Measurements from ENCODE around the gene APOA5. TPM values are rescaled to one million over a fixed set of nuclear protein-coding genes. Genes with fewer than 3 reads are reported as not detected.
A peak's percentile ranks its signal among the peaks of the same experiment; 100 is the strongest.
"Not testable (repeated sequence)": the region's sequence is repeated elsewhere in the genome, so short reads cannot be mapped to it uniquely, and the experiment has no call there.

APOA5 gene
- not detected in 2 replicates for total RNA-seq

GRCh38 chr11:116791813-116792143, at the start of gene APOA5:
TSS of gene APOA5 (minus strand) at chr11:116791879. CDS start at chr11:116791860, 19 bp downstream.
- DNase-seq (ENCODE audit: low read depth in 2 of 2): no peak

DNA sequence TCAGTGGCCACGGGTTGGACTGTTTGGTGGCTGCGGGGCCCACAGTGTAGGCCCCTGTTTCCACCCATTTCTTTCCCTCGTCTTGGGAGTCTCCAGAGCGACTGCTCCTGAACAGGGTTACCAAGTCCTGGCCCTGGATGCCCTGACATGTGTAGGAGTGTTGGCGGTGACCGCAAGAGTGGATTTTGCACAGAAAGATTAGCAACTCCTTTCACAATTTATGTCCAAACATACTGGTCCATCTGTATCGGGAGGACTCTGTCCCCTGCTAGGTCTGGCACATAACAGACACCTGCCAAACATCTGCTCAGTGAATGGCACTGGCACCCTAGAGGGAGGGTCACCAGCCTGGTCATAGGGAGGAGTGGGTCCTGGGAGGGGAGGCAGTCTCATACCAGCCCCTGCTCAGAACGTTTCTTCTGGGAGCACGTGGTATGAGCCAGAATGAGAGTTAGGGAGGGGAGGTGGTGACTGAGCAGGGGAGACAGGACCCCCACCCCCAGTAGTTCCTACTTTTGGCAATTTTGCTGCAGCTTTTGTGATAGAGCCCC, 49.1 kb upstream of the APOA5 start:
- no peak for DNase-seq (ENCODE audit: low read depth in 2 of 2)

DNA sequence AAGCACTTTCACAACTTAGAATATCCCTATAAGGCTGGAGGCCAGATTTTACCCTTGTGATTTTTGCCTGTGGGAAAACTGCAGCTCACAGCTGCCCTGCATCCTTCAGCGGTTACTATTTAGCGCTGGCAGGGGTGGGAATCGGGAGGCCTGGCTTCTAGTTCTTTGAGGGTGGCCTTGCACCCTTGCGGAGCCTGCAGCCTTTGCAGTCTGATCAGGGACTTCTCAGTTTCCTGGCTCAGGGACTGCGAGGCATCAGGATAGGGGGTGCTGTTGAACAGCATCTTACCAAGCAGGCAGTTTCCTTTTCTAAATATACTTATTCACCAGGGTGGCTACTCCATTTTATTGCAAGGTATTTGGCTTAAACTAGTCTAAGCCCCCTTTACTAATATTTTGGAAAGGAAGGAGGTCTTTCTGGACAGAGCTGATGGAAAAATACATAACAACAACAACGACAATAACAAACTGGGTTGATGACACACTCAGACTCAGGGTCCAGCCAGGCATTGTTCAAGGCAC, 48.6 kb upstream of the APOA5 start:
- DNase-seq (ENCODE audit: low read depth in 2 of 2): no peak

- DNase-seq (ENCODE audit: low read depth in 2 of 2): no peak
Measured at GRCh38 chr11:116838321-116839084, 46.8 kb upstream of the APOA5 start.

DNA sequence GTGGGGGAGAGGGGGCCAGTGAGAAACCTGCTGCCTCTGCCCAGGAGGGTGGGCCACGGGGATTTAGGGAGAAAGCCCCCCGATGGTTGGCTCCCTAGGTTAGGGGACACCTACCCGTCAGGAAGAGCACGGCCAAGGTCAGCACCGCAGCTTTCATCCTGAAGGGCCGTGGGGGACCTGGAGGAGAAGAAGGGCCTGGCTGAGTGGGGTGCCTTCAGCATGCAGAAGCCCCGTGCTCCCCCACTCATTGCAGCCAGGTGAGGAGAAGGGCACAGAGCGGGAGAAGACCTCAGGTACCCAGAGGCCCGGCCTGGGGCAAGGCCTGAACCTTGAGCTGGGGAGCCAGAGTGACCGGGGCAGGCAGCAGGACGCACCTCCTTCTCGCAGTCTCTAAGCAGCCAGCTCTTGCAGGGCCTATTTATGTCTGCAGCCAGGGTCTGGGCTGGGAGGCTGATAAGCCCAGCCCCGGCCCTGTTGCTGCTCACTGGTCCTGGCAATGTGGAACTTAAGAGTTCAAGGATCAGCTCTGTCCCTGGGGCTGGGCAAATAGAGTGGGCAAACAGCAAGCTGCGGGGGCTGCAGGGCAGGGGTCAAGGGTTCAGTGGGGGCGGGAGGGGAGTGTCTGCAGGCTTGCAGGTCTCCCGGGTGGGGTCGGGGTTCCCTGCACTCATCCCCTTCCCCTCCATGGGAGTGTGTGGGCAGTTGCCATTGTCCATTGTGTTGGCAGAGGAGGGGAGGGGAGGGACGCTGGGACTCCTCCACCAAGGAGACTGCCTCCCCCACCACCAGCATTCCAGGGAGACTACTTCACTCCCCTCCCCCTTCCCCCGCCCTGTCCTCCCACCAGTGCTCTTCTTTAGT, 45.8 kb upstream of the APOA5 start, which contains the start of gene APOA1:
APOA1 (minus strand) TSS at position 392 of the 861 bp plus-strand sequence; CDS start at position 157, 235 bp downstream.
- DNase-seq (ENCODE audit: low read depth in 2 of 2): no peak

DNA sequence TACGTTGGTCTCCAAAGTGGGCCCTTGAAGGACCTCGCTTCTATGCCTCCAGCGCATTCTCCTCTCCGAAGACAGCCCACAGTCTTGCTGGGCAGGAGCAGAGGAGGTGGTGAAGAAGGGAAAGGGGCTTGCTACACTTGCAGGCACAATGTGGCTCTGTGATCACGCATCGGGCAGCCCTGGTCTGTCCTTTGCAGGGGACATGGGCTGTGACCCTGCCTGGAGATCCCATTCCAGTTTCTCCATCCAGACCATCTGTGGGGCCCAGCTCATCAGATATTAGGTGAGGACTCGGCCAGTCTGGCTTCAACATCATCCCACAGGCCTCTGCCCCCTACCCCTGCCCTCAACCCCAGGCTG, 44.9 kb upstream of the APOA5 start:
- DNase-seq (ENCODE audit: low read depth in 2 of 2): no peak

DNA sequence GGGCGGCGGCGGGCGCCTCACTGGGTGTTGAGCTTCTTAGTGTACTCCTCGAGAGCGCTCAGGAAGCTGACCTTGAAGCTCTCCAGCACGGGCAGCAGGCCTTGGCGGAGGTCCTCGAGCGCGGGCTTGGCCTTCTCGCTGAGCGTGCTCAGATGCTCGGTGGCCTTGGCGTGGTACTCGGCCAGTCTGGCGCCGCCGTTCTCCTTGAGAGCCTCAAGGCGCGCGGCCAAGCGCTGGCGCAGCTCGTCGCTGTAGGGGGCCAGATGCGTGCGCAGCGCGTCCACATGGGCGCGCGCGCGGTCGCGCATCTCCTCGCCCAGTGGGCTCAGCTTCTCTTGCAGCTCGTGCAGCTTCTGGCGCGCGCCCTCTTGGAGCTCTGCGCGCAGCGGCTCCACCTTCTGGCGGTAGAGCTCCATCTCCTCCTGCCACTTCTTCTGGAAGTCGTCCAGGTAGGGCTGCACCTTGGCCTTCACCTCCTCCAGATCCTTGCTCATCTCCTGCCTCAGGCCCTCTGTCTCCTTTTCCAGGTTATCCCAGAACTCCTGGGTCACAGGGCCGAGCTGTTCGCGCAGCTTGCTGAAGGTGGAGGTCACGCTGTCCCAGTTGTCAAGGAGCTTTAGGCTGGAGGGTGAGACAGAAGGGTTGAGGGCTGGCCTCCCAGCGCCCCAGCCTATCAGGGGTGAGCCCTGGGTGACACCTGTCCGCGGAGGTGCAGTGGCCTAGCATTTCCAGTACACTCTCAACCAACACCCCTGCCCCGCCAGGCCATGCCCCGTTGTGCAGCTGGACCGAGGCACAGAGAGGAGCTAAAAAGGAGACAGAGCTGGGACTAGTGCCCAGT, 44.3 kb upstream of the APOA5 start:
- peak; percentile 68 to 94 for DNase-seq (ENCODE audit: low read depth in 2 of 2)

DNA sequence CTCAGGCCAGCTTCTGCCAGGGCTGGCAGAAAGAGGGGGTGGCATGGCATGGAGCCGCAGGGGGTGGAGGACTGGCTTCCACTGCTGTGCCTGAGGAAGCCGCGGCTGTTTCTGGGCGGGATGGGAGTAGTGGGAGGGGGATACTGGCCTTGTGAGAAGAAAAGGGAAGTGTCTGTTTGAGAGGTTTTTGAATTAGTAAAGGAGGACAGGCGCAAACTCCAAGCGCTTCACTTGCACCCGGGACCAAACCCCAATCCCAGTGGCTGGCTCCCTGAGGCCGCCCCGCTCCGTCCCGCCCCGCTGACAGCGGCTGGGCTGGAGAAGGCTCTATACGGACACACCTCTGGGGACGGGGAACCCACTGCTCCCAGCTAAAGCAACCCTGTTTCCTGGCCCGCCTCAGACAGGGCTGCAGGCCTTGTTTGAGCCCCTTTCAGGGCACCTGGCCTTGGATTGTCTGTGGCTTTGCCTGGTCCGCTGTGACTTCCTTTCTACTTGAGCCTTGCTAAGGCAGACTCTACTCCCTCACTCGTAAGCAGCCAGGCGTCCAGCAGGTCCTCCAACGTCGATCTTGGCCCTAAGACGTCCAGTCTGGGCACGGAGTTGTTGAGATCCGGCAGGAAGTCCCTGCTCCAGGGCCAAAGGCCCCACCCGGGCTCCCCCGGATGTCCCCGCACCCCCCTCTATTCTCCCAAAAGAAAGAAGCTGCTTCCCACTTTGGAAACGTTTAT, 43.5 kb upstream of the APOA5 start:
- DNase-seq (ENCODE audit: low read depth in 2 of 2): peak in 1 of 2 donors; percentile 43

DNA sequence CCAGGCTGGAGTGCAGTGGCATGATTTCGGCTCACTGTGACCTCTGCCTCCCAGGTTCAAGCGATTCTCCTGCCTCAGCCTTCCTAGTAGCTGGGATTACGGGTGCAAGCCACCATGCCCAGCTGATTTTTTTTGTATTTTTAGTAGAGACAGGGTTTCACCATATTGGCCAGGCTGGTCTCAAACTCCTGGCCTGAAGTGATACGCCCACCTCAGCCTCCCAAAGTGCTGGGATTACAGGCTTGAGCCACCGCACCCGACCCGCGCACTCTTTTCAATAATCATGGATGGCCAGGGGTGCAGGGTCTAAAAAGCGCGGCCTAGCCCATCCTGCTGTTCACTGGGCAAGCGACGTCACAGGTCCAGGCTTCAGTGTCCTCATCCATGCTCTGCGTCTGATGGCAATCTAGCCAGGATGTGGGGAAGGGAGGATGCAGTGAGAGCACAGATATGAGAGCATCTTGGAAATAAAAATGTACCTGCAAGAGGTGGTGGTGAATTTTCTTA, 42.9 kb upstream of the APOA5 start:
- DNase-seq (ENCODE audit: low read depth in 2 of 2): not testable (repeated sequence)

- DNase-seq (ENCODE audit: low read depth in 2 of 2): no peak
Measured at GRCh38 chr11:116833816-116834534, 42.3 kb upstream of the APOA5 start.

DNA sequence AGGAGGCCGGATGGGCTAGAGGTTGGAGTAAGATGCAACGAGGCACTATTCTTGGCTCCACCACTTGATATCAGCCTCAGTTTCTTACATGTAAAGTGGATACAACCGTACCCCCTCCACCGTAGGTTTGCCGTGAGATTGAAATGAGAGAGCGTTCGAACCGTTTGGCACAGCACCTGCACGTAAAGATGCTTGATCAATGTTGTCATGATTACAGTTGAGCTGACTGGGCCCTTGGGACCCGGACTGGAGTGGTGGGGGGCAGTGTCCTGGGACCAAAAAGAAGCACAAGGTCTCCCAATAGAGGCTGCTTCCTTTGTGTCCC, 41.8 kb upstream of the APOA5 start:
- DNase-seq (ENCODE audit: low read depth in 2 of 2): no peak

DNA sequence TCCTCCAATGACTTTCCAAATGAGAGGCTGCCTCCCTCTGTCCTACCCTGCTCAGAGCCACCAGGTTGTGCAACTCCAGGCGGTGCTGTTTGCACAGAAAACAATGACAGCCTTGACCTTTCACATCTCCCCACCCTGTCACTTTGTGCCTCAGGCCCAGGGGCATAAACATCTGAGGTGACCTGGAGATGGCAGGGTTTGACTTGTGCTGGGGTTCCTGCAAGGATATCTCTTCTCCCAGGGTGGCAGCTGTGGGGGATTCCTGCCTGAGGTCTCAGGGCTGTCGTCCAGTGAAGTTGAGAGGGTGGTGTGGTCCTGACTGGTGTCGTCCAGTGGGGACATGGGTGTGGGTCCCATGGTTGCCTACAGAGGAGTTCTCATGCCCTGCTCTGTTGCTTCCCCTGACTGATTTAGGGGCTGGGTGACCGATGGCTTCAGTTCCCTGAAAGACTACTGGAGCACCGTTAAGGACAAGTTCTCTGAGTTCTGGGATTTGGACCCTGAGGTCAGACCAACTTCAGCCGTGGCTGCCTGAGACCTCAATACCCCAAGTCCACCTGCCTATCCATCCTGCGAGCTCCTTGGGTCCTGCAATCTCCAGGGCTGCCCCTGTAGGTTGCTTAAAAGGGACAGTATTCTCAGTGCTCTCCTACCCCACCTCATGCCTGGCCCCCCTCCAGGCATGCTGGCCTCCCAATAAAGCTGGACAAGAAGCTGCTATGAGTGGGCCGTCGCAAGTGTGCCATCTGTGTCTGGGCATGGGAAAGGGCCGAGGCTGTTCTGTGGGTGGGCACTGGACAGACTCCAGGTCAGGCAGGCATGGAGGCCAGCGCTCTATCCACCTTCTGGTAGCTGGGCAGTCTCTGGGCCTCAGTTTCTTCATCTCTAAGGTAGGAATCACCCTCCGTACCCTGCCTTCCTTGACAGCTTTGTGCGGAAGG, 40.9 kb upstream of the APOA5 start:
- no peak for DNase-seq (ENCODE audit: low read depth in 2 of 2)

GRCh38 chr11:116831790-116832349, 40.2 kb upstream of the APOA5 start:
- DNase-seq (ENCODE audit: low read depth in 2 of 2): no peak

DNA sequence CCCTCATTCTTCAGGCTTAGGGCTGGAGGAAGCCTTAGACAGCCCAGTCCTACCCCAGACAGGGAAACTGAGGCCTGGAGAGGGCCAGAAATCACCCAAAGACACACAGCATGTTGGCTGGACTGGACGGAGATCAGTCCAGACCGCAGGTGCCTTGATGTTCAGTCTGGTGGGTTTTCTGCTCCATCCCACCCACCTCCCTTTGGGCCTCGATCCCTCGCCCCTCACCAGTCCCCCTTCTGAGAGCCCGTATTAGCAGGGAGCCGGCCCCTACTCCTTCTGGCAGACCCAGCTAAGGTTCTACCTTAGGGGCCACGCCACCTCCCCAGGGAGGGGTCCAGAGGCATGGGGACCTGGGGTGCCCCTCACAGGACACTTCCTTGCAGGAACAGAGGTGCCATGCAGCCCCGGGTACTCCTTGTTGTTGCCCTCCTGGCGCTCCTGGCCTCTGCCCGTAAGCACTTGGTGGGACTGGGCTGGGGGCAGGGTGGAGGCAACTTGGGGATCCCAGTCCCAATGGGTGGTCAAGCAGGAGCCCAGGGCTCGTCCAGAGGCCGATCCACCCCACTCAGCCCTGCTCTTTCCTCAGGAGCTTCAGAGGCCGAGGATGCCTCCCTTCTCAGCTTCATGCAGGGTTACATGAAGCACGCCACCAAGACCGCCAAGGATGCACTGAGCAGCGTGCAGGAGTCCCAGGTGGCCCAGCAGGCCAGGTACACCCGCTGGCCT, 38.7 kb upstream of the APOA5 start:
- DNase-seq (ENCODE audit: low read depth in 2 of 2): no peak

DNA sequence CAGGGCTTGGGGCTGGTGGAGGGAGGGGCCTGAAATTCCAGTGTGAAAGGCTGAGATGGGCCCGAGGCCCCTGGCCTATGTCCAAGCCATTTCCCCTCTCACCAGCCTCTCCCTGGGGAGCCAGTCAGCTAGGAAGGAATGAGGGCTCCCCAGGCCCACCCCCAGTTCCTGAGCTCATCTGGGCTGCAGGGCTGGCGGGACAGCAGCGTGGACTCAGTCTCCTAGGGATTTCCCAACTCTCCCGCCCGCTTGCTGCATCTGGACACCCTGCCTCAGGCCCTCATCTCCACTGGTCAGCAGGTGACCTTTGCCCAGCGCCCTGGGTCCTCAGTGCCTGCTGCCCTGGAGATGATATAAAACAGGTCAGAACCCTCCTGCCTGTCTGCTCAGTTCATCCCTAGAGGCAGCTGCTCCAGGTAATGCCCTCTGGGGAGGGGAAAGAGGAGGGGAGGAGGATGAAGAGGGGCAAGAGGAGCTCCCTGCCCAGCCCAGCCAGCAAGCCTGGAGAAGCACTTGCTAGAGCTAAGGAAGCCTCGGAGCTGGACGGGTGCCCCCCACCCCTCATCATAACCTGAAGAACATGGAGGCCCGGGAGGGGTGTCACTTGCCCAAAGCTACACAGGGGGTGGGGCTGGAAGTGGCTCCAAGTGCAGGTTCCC, 38.0 kb upstream of the APOA5 start, which contains the start of gene APOC3:
APOC3 (plus strand) TSS at position 383 of the 659 bp plus-strand sequence. CDS start 676 bp downstream, outside the sequence.
- no peak for DNase-seq (ENCODE audit: low read depth in 2 of 2)

GRCh38 chr11:116828632-116829524, 37.2 kb upstream of the APOA5 start:
- no peak for DNase-seq (ENCODE audit: low read depth in 2 of 2)
